Stomach smooth muscle (tissue), 2 donors: Measurements from ENCODE around the gene NIT1.
A peak's percentile ranks its signal among the peaks of the same experiment; 100 is the strongest.

ENCODE experiments used
- H3K27ac ChIP-seq: one replicate; pipeline ENCODE4 v1.7.0; 2013; ENCODE audit warnings: mild to moderate bottlenecking, low read length, inconsistent platforms
- H3K27me3 ChIP-seq, 2 donors: one replicate each; pipeline ENCODE4 v1.7.0; 2013; ENCODE audit warnings: low read length in 2 of 2; ENCODE audit not compliant: insufficient read depth in 2 of 2, control insufficient read depth in 1 of 2
- H3K36me3 ChIP-seq, 2 donors: one replicate each; pipeline ENCODE4 v1.7.0; 2013; ENCODE audit warnings: low read length in 2 of 2; ENCODE audit not compliant: control insufficient read depth in 2 of 2, insufficient read depth in 2 of 2
- H3K4me1 ChIP-seq: one replicate; pipeline ENCODE4 v1.7.0; 2013; ENCODE audit warnings: low read length; ENCODE audit not compliant: control insufficient read depth, insufficient read depth
- H3K4me3 ChIP-seq, 2 donors: one replicate each; pipeline ENCODE4 v1.7.0; 2013; ENCODE audit warnings: low read length in 2 of 2
- H3K9ac ChIP-seq, 2 donors: one replicate each; pipeline ENCODE4 v1.7.0; 2013; ENCODE audit warnings: low read length in 2 of 2, mild to moderate bottlenecking in 1 of 2
- H3K9me3 ChIP-seq, 2 donors: one replicate each; pipeline ENCODE4 v1.7.0; 2013; ENCODE audit warnings: low read length in 2 of 2; ENCODE audit not compliant: control insufficient read depth in 2 of 2
- donor health status: healthy.
- donor health status: Pancreatic carcinoma.

Gene NIT1, protein sequence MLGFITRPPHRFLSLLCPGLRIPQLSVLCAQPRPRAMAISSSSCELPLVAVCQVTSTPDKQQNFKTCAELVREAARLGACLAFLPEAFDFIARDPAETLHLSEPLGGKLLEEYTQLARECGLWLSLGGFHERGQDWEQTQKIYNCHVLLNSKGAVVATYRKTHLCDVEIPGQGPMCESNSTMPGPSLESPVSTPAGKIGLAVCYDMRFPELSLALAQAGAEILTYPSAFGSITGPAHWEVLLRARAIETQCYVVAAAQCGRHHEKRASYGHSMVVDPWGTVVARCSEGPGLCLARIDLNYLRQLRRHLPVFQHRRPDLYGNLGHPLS

DNA sequence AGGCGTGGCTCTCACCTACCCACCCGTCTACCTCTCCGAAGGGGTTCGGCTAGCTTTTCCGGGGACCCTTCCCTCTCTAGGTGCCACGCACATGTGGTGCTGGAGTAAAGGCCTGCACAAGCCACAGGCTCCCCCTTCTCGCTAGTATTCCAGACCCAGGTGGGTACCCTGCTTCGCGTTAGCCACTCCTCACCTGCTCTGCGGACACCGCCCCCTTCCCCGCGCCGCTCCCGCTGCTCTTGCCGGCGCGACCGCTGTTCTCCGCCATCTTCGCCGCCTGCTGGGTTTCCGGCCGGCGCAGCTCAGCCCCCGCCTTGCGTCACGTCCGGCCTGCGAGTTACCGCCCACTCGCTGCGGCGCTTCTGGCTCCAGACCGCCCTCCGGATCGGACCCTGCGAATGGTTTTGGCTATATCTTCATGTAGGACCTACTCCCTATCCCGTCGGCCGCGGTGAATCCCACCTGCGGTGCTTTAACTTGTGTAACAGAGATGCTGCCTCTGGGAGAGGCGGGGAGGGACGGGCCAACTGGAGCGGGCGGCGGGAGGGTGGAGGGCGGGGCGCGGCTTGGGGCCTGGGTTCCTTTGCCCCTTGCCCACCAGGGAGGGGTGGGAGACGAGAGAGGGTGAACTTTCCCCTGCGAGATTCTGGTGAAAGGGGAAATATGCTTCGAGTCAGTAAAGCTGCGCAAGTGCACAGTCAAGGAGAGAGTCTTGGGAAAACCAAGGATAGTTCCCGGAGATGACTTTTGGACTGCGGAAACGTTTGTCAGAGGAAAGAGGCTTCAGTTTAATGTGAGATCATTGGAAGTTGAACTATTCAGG, at the start of gene NIT1, which contains the start of gene PFDN2:
Gene NIT1, plus strand, starts transcription at position 347 of the 823 bp plus-strand sequence. Its CDS starts 72 bp downstream, at position 419.
Gene PFDN2, minus strand, starts transcription at position 279 of the 823 bp plus-strand sequence. Its CDS starts 11 bp downstream, at position 268.
- peak within 1 kb of the TSS; percentile 99 to 100 for H3K4me3 ChIP-seq
- H3K36me3 ChIP-seq, result peaks cover 28% of the 10 kb centered on the region in 2 donors
- H3K9me3 ChIP-seq, result no peaks in the 10 kb centered on the region
- H3K27ac ChIP-seq, result peak within 1 kb of the TSS; percentile 91
- H3K27me3 ChIP-seq, result no peaks in the 10 kb centered on the region
- H3K9ac ChIP-seq, result peak within 1 kb of the TSS; percentile 98 to 99
- peaks cover 36% of the 10 kb centered on the region for H3K4me1 ChIP-seq

DNA sequence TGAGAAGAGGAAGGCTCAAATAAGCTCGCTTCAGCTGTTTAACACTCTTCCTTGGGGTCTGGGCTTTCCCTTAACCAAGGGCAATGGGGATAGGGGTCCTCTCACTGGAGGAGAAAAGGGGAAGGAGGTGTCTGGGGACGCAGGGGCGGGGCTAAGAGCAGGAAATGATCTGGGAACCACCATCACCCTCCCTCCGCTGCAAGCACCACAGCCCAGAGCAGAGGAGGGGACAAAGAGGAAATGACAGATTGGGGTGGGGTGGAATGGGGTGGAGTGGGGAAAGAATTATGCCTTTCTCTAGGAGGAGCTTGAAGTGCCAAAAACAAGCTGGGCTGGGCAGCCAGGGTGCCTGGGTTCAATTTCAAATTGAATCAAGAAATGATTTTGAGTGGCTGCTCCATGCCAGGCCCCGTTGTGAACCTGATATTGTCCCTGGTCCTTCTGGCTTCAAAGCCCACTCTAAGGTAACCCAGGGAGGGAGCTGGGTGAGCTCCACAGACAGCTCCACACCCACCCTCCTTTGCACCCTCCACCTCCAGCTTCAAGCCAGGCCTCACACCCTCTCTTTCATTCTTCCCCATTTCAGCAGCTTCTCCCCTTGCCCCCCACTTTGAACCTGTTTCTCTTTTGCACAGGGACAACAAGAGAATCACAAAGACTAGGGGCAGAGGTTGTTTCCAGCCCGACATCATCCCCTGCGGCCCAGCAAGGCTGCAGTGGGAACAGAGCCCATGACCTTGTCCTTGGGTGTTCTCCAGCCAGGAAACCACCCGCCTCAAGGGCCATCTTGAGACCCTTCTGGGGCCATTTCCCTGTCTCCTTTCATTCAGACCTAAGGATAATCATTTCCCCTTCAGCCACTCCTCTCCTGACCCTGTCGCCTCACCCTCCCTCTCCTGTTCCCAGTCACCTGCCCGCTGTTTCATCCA, 49.3 kb upstream of the NIT1 start:
- no peaks in the 10 kb centered on the region for H3K9me3 ChIP-seq
- no peaks in the 10 kb centered on the region for H3K4me1 ChIP-seq
- H3K27me3 ChIP-seq, result peaks cover 0 to 7% of the 10 kb centered on the region in 2 donors
- no peak overlapping the region for H3K9ac ChIP-seq
- H3K27ac ChIP-seq, result no peak overlapping the region
- H3K4me3 ChIP-seq, result peak overlapping the region in 1 of 2 donors; percentile 52
- no peaks in the 10 kb centered on the region for H3K36me3 ChIP-seq

DNA sequence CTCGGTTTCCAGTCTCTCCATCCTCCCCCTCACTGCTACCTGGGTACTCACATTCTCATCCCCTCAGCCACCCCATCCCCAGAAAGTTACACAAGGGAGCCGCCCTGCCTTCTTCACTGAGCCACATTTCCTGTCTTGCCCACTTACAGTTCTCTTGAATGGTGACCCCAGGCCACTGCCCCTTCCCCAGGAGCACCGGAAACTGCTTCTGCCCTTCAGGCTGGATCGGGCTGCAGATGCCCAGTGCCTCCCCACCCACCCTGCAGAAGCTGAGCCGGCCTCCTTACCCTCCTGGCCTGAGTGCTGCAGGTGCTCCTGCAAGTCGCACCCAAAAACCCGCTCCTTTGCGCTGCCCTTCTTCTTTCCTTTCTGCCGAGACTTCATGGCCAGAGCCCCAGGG, 48.7 kb upstream of the NIT1 start:
- Histone ChIP-seq H3K36me3 (no peaks in the 10 kb centered on the region), H3K9ac (no peak overlapping the region), H3K27ac (no peak overlapping the region), H3K9me3 (no peaks in the 10 kb centered on the region), H3K4me3 (peak overlapping the region in 1 of 2 donors; percentile 52), H3K27me3 (peaks cover 0 to 7% of the 10 kb centered on the region in 2 donors), H3K4me1 (no peaks in the 10 kb centered on the region)

DNA sequence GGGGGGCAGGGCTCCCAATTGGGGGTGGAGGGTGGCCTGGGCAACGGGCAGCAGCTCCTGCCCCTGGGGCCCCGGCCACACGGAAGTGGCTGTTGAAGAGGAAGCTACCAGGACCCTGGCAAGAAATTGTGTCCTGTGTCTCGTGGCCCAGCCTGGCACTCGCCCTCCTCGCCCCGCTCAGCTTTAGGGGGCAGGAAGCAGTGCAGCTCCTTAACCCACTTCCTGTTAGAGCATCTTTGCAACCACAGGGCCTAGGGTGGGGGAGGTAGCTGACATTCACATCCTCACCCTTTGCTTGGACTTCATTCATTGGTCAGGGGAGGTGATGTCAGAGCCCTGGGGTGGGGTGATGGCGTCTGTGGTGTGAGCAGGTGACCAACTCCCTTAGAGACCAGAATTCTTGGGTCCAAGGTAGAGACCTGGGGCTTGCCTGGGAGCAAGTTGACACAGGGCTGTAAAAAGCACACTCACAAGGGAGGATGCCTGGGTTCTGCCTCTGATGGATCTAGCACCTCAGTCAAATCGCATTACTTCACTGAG, 48.1 kb upstream of the NIT1 start, which contains the start of gene ARHGAP30:
Gene ARHGAP30, minus strand, starts transcription at position 161 of the 540 bp plus-strand sequence. CDS start 267 bp downstream, outside the sequence.
- H3K36me3 ChIP-seq, result no peaks in the 10 kb centered on the region
- H3K4me1 ChIP-seq, result no peaks in the 10 kb centered on the region
- H3K9ac ChIP-seq, result no peak within 1 kb of the TSS
- no peak within 1 kb of the TSS for H3K27ac ChIP-seq
- H3K4me3 ChIP-seq, result peak within 1 kb of the TSS in 1 of 2 donors; percentile 52
- no peaks in the 10 kb centered on the region for H3K9me3 ChIP-seq
- peaks cover 0 to 7% of the 10 kb centered on the region in 2 donors for H3K27me3 ChIP-seq

DNA sequence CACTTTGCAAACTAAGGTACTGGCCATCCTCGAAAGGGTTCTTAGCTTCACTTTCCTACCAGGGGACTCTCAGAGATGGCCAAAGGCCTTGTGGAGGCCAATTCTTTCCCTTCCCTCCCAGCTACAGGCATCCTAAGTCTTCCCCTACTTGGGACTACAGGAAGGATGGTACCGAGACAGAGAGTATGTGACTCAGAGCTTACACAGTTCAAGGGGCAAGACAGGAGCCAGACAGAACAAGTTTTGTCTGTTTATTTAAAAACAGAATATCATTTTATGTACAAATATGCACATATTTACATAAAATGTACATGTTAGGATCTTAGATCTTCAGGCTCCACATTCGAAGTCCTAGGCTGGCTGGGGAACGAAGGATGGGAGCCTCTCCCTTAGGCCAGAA, 47.1 kb upstream of the NIT1 start:
- Histone ChIP-seq H3K4me1 (no peaks in the 10 kb centered on the region), H3K9me3 (no peaks in the 10 kb centered on the region), H3K27me3 (peaks cover 0 to 7% of the 10 kb centered on the region in 2 donors), H3K9ac (no peak overlapping the region), H3K36me3 (no peaks in the 10 kb centered on the region), H3K4me3 (no peak overlapping the region), H3K27ac (no peak overlapping the region)

DNA sequence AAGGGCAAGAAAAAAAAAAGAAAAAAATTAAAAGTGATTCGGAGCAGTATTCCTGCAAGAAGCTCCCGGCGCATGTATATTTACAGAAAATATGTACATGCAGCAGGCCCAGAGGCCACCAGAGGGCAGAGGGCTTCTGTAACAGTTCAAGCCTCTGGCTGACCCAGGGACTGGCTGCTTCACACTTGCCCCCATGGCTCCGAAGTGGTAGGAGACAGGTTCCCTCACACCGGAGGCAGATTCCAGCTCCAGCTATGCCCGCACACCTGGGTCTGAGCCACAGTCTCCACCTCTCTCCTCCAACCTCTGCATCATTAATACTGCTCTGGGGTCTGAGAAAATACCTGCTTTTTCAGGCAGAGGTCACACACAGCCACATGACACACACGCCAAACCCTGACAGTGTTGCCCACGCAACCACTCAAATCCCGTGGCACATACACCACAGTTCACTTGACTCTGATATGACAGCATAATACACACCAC, 46.0 kb upstream of the NIT1 start:
- peaks cover 0 to 7% of the 10 kb centered on the region in 2 donors for H3K27me3 ChIP-seq
- no peaks in the 10 kb centered on the region for H3K4me1 ChIP-seq
- H3K9me3 ChIP-seq, result no peaks in the 10 kb centered on the region
- H3K4me3 ChIP-seq, result no peak overlapping the region
- H3K36me3 ChIP-seq, result no peaks in the 10 kb centered on the region
- H3K27ac ChIP-seq, result no peak overlapping the region
- no peak overlapping the region for H3K9ac ChIP-seq

DNA sequence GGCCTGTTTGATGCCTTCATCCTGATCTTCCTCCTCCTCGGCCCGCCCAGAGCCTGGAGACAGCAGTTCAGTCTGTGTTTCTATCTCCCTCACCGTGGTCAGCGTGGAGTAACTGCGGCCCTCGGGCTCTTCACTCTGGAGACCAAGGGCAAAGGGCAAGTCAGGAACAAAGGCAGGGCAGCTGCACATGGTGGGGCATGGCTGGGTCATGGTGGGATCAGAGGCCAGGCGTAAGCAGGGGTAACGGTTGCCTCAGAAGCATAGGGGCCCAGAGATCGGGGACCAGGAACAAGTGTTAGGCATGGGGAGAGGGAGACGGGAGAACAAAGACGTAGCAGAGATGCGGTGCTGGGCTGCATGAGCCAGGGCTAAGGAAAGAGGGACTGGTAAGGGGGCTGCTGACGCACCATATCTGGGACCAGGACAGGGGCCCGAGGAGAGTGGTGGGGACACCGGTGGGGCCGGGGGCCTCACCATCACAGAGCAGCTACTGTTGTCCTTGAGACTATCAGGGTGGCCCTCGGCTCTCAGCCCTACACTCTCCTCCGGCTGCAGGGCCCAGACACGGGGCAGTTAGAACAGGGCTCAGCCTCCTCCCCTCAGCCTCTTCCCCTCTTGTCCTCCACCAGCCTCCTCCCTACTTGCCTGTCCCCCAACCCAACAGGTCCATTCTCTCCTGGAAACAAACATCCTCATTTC, 45.0 kb upstream of the NIT1 start:
- Histone ChIP-seq H3K27ac (no peak overlapping the region), H3K9me3 (no peaks in the 10 kb centered on the region), H3K9ac (no peak overlapping the region), H3K36me3 (no peaks in the 10 kb centered on the region), H3K27me3 (peaks cover 0 to 5% of the 10 kb centered on the region in 2 donors), H3K4me3 (no peak overlapping the region), H3K4me1 (no peaks in the 10 kb centered on the region)

DNA sequence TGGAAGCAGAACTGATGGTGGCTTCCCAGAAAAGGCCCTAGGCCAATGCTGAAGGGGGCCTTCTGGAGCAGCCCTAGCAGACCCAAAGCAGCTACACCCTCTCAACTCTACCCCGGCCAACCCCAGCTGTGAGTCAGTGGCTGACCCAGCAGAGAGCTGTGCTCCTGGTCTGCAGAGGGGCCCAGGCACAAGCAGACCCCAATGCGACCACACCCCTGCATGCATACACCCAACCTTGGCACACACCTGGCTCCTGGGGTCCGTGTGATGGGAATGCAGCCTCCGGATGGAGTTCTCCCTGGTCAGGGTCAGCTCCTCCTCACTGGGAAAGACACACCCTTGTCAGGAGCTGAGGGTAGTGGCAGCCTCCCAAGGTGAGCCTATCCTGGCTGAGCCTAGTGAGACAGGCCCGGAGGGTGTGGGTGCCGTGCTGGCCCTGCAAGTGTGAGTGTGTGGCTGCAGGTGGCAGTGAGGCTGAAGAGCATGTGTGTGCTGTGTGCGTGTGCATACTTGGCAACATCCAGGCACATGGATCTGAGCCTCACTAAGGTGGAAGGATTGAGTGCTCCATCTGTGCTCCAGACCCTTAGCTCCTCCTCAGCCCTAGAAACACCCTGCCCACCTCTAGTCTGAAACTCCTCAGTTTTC, 44.3 kb upstream of the NIT1 start:
- Histone ChIP-seq H3K4me1 (no peaks in the 10 kb centered on the region), H3K27ac (no peak overlapping the region), H3K36me3 (no peaks in the 10 kb centered on the region), H3K4me3 (no peak overlapping the region), H3K27me3 (peaks cover 0 to 5% of the 10 kb centered on the region in 2 donors), H3K9me3 (no peaks in the 10 kb centered on the region), H3K9ac (no peak overlapping the region)

DNA sequence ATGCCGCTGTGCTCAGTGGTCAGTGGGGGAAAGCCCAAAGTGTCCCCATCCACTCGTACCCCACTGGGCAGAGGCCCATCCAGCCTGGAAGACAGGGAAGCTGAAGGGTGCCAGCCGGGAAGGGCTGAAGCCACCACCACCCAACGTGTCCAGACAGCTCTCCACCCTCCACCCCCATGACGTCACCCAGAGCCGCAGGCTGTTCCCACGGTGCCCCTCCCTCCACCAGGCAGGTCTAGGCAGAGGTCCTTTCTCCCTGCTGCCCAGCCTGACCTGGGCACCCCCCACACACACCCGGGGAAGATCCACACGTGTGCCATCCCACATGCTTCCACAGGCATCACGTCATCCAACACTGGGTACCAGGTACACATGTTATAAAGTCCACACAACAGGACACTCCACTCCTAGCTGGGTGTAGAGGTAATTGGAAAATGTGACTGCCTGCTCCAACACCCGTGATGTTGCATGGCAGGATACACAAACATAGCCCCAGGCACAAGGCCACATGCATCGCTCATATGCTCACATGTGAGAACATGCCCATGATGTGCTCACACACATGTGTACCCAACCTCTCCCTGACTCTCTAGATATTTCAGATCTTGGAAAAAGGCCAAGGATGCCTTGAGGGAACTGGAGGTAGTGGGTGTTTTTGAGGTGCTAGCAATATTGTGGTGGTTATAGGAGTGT, 43.1 kb upstream of the NIT1 start:
- no peak overlapping the region for H3K4me3 ChIP-seq

More for the DNA sequence above, 43.1 kb upstream of the NIT1 start:
- H3K27ac ChIP-seq, result no peak overlapping the region
- H3K9ac ChIP-seq, result no peak overlapping the region
- no peaks in the 10 kb centered on the region for H3K4me1 ChIP-seq
- peaks cover 0 to 10% of the 10 kb centered on the region in 2 donors for H3K27me3 ChIP-seq
- H3K9me3 ChIP-seq, result no peaks in the 10 kb centered on the region
- H3K36me3 ChIP-seq, result no peaks in the 10 kb centered on the region
